CD14-positive monocyte (primary cell): ENCODE results near the gene GMFB. TPM values are rescaled to one million over a fixed set of nuclear protein-coding genes. Genes with fewer than 3 reads are reported as not detected.

Experiments used
- DNase-seq, 3 donors: peaks; one replicate each; pipeline ENCODE4 v3.0.0-alpha.2; 2011 to 2022
- H2AFZ ChIP-seq: 2 replicates; pipeline ENCODE4 v1.6.0; 2012; ENCODE audit warnings: mild to moderate bottlenecking, low read depth, low read length, inconsistent platforms; ENCODE audit not compliant: insufficient read depth, poor library complexity, severe bottlenecking
- H3K27ac ChIP-seq, 2 donors: 1 replicate in 1 of 2; 2 replicates in 1 of 2; pipeline ENCODE4 v1.5.1; 2012 to 2013; ENCODE audit warnings: low read length in 2 of 2, control low read depth in 1 of 2, inconsistent platforms in 1 of 2, low read depth in 1 of 2, mild to moderate bottlenecking in 1 of 2
- H3K27me3 ChIP-seq, 2 donors: one replicate each; pipeline versions ENCODE4 v1.6.0 to v1.6.1; 2011 to 2013; ENCODE audit warnings: low read length in 2 of 2; ENCODE audit not compliant: control insufficient read depth in 2 of 2, insufficient read depth in 2 of 2
- H3K36me3 ChIP-seq, 2 donors: replicated peaks in 1 of 2; 1 replicate in 1 of 2; 2 replicates in 1 of 2; pipeline versions ENCODE4 v1.5.1 to v1.6.1; 2012 to 2013; ENCODE audit warnings: low read length in 2 of 2, control low read depth in 1 of 2, inconsistent platforms in 1 of 2, mild to moderate bottlenecking in 1 of 2; ENCODE audit not compliant: insufficient read depth in 2 of 2, control insufficient read depth in 1 of 2
- H3K4me1 ChIP-seq, 2 donors: 1 replicate in 1 of 2; 2 replicates in 1 of 2; pipeline versions ENCODE4 v1.5.1 to v1.6.1; 2012 to 2013; ENCODE audit warnings: low read length in 2 of 2, control low read depth in 1 of 2, inconsistent platforms in 1 of 2, mild to moderate bottlenecking in 1 of 2, moderate library complexity in 1 of 2; ENCODE audit not compliant: insufficient read depth in 2 of 2, control insufficient read depth in 1 of 2
- H3K4me2 ChIP-seq: replicated peaks from 2 replicates; pipeline ENCODE3; 2012; ENCODE audit warnings: low read length, moderate library complexity, mild to moderate bottlenecking; ENCODE audit not compliant: poor library complexity, severe bottlenecking; ENCODE audit errors: extremely low read depth
- H3K4me3 ChIP-seq, 3 experiments: fragments of 200-600 bp in 1 of 3; sonication (generic) in 1 of 3; replicated peaks in 1 of 3; 1 replicate in 2 of 3; 2 replicates in 1 of 3; pipeline ENCODE4 v1.5.1; 2011 to 2013; ENCODE audit warnings: low read length in 3 of 3, mild to moderate bottlenecking in 3 of 3, control low read depth in 2 of 3, low read depth in 2 of 3, inconsistent platforms in 1 of 3, moderate library complexity in 1 of 3
- H3K79me2 ChIP-seq: 2 replicates; pipeline ENCODE4 v1.6.0; 2012; ENCODE audit warnings: mild to moderate bottlenecking, control low read depth, inconsistent platforms, low read length, moderate library complexity; ENCODE audit not compliant: insufficient read depth
- H3K9ac ChIP-seq: 2 replicates; pipeline ENCODE4 v1.6.0; 2017; ENCODE audit warnings: low read length, mild to moderate bottlenecking; ENCODE audit not compliant: insufficient read depth, poor library complexity, severe bottlenecking
- H3K9me3 ChIP-seq, 2 donors: replicated peaks in 1 of 2; 1 replicate in 1 of 2; 2 replicates in 1 of 2; pipeline versions ENCODE4 v1.5.1 to v1.6.1; 2012 to 2013; ENCODE audit warnings: low read length in 2 of 2, control low read depth in 1 of 2; ENCODE audit not compliant: control insufficient read depth in 1 of 2, insufficient read depth in 1 of 2
- H4K20me1 ChIP-seq: 2 replicates; pipeline ENCODE4 v1.6.0; 2012; ENCODE audit warnings: mild to moderate bottlenecking, low read length, control low read depth, moderate library complexity; ENCODE audit not compliant: insufficient read depth
- H3K27ac Mint-ChIP-seq, 7 donors: one replicate each; pipeline ENCODE4 v1.8.0; 2020; ENCODE audit warnings: mild to moderate bottlenecking in 7 of 7, mixed read lengths in 7 of 7, moderate library complexity in 6 of 7, inconsistent platforms in 2 of 7
- H3K27me3 Mint-ChIP-seq, 3 donors: one replicate each; pipeline ENCODE4 v1.8.0; 2021 to 2022; ENCODE audit warnings: low read depth in 3 of 3, mild to moderate bottlenecking in 3 of 3, mixed read lengths in 3 of 3, moderate library complexity in 3 of 3, inconsistent platforms in 1 of 3
- H3K36me3 Mint-ChIP-seq, 2 donors: one replicate each; pipeline ENCODE4 v1.8.0; 2020; ENCODE audit warnings: mixed read lengths in 2 of 2, inconsistent platforms in 1 of 2, mild to moderate bottlenecking in 1 of 2
- H3K4me1 Mint-ChIP-seq: one replicate; pipeline ENCODE4 v1.8.0; 2020; ENCODE audit warnings: mild to moderate bottlenecking, mixed read lengths
- H3K4me3 Mint-ChIP-seq, 2 donors: one replicate each; pipeline ENCODE4 v1.8.0; 2020; ENCODE audit warnings: mild to moderate bottlenecking in 2 of 2, mixed read lengths in 2 of 2, moderate library complexity in 1 of 2
- H3K9me3 Mint-ChIP-seq, 7 donors: one replicate each; pipeline ENCODE4 v1.8.0; 2020 to 2022; ENCODE audit warnings: mixed read lengths in 7 of 7, mild to moderate bottlenecking in 6 of 7, moderate library complexity in 6 of 7, inconsistent platforms in 2 of 7
- WGBS: methylation state at CpG from one replicate; pipeline ENCODE4 v1.1.5; 2013; ENCODE audit warnings: missing lambda C conversion rate; ENCODE audit not compliant: insufficient coverage; 5-methylcytosine and 5-hydroxymethylcytosine counted together
- intact Hi-C, 2 donors: fragments of 100-400 bp; cut with micrococcal nuclease; formaldehyde crosslinking; loops; one replicate each; pipeline versions ENCODE4 v1.15.0 to v1.15.1; 2023
- polyA plus RNA-seq, 3 donors: library from polyadenylated mRNA; depleted of rRNA in 1 of 3; unstranded in 2 of 3; stranded (reverse) in 1 of 3; fragments of 300-500 nt in 2 of 3; fragments of >200 nt in 1 of 3; fragmentation: Illumina TruSeq in 2 of 3; gene quantifications; 1 replicate in 2 of 3; 2 replicates in 1 of 3; pipeline ENCODE4 v1.2.3, GENCODE V29; 2012 to 2021
- TF ChIP-seq, protein P1 (sequence below): fragments of 200-600 bp; IDR thresholded peaks from one replicate; pipeline ENCODE4 v1.8.0; 2022; ENCODE audit warnings: antibody characterized with exemption, mild to moderate bottlenecking

The GMFB gene
- polyA plus RNA-seq, 3 donors = 10.8 to 41.1 (median 26.1) TPM

DNA sequence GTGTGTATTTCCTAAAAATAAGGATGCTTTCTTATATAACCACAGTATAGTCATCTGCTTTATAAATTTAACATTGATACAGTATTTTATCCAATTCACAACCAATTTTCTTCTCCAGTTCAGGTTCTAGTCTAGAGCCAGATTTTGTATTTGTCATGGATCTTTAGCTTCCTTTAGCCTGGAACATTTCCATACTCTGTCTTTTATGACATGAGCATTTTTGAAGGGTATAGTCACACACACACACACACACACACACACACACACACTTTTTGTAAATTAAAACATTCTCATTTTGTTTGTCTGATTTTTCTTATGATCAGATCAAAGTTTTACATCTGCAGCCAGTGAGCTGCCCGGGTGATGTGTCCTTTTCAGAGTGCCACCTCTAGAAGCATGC lies 46.3 kb upstream of the GMFB start:
- Mint-ChIP-seq H3K27me3 (no peaks in the 10 kb centered on the region), H3K27ac (no peak overlapping the region), H3K4me1 (no peaks in the 10 kb centered on the region), H3K9me3 (no peaks in the 10 kb centered on the region), H3K4me3 (no peak overlapping the region), H3K36me3 (peaks cover 34 to 44% of the 10 kb centered on the region in 2 donors)
- no CpG with 5 or more reads among the region's 1 CpG for WGBS
- Histone ChIP-seq H4K20me1 (no peaks in the 10 kb centered on the region), H3K79me2 (no peaks in the 10 kb centered on the region), H3K4me3 (no peak overlapping the region), H3K4me2 (no peak overlapping the region), H3K36me3 (peaks cover 25 to 48% of the 10 kb centered on the region in 2 donors), H3K27ac (no peak overlapping the region), H3K27me3 (no peaks in the 10 kb centered on the region), H3K9me3 (no peaks in the 10 kb centered on the region), H3K4me1 (no peaks in the 10 kb centered on the region), H2AFZ (no peak overlapping the region), H3K9ac (no peak overlapping the region)
- intact Hi-C loops = no loop called here
- TF ChIP-seq, protein P1, sequence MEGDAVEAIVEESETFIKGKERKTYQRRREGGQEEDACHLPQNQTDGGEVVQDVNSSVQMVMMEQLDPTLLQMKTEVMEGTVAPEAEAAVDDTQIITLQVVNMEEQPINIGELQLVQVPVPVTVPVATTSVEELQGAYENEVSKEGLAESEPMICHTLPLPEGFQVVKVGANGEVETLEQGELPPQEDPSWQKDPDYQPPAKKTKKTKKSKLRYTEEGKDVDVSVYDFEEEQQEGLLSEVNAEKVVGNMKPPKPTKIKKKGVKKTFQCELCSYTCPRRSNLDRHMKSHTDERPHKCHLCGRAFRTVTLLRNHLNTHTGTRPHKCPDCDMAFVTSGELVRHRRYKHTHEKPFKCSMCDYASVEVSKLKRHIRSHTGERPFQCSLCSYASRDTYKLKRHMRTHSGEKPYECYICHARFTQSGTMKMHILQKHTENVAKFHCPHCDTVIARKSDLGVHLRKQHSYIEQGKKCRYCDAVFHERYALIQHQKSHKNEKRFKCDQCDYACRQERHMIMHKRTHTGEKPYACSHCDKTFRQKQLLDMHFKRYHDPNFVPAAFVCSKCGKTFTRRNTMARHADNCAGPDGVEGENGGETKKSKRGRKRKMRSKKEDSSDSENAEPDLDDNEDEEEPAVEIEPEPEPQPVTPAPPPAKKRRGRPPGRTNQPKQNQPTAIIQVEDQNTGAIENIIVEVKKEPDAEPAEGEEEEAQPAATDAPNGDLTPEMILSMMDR = no peak
- no peak for DNase-seq

DNA sequence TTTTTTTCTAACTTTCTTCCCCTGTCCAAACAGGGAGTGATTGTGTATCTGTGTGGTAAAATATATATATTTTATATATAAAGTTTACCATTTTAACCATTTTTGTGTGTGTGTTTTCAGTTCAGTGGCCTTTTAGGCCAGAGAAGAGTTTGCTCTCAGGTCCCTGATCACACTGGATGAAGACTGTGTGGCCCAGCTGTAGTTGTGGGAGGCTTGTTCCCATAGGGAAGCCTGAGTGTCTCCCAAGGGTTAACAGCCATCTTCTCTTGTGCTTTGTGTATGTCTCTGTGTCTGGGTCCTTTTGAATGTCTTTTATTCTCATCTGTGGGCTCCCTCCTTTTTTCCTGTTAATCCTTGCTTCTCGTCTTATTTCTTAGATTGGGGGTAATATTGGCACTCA lies 44.3 kb upstream of the GMFB start:
- no peaks in the 10 kb centered on the region for H4K20me1 ChIP-seq
- peaks cover 27 to 34% of the 10 kb centered on the region in 2 donors for H3K36me3 Mint-ChIP-seq
- H3K9me3 ChIP-seq = no peaks in the 10 kb centered on the region
- H3K9me3 Mint-ChIP-seq = no peaks in the 10 kb centered on the region
- no peak overlapping the region for H3K27ac ChIP-seq
- no peak overlapping the region for H2AFZ ChIP-seq
- DNase-seq = no peak
- H3K4me1 ChIP-seq = no peaks in the 10 kb centered on the region
- no peak overlapping the region for H3K4me3 ChIP-seq
- no peak overlapping the region for H3K9ac ChIP-seq
- intact Hi-C loops = no loop called here
- peak overlapping the region in 2 of 7 donors; percentile 37 to 80 for H3K27ac Mint-ChIP-seq
- no peaks in the 10 kb centered on the region for H3K27me3 ChIP-seq
- H3K27me3 Mint-ChIP-seq = no peaks in the 10 kb centered on the region
- no peak overlapping the region for H3K4me3 Mint-ChIP-seq
- no peak overlapping the region for H3K4me2 ChIP-seq
- peaks cover 32 to 49% of the 10 kb centered on the region in 2 donors for H3K36me3 ChIP-seq
- WGBS = no CpG with 5 or more reads among the region's 1 CpG
- TF ChIP-seq, protein P1 = no peak
- H3K79me2 ChIP-seq = no peaks in the 10 kb centered on the region
- no peaks in the 10 kb centered on the region for H3K4me1 Mint-ChIP-seq
